ENCODE results near the gene PID1. TPM values are rescaled to one million over a fixed set of nuclear protein-coding genes. Genes with fewer than 3 reads are reported as not detected.

The PID1 gene
- total RNA-seq, 1 donor from 2014 or later = not detected

GRCh38 chr2:229256376-229256775 is 14.7 kb downstream of the PID1 start:
- ChIA-PET CTCF (no interaction called here), POLR2A (no interaction called here)
- intact Hi-C loops (cut with micrococcal nuclease) = no loop called here

GRCh38 chr2:229254206-229254605 is 16.9 kb downstream of the PID1 start:
- ATAC-seq (ENCODE audit: low read depth) (no peak), DNase-seq (no peak)
- Mint-ChIP-seq H3K4me1 (no peaks in the 10 kb centered on the region), H3K4me3 (no peak overlapping the region), H3K27ac (no peak overlapping the region), H3K9me3 (no peaks in the 10 kb centered on the region), H3K27me3 (no peaks in the 10 kb centered on the region), H3K36me3 (ENCODE audit: low read depth) (no peaks in the 10 kb centered on the region)
- ChIA-PET CTCF (no interaction called here), POLR2A (no interaction called here)
- no peak for TF ChIP-seq CTCF (IDR thresholded peaks at IDR 0.05)
- intact Hi-C loops (cut with micrococcal nuclease) = no loop called here

More at GRCh38 chr2:229256376-229256775, 14.7 kb downstream of the PID1 start:
- Mint-ChIP-seq H3K9me3 (peaks cover 6% of the 10 kb centered on the region), H3K4me1 (no peaks in the 10 kb centered on the region), H3K36me3 (ENCODE audit: low read depth) (no peaks in the 10 kb centered on the region), H3K4me3 (no peak overlapping the region), H3K27ac (no peak overlapping the region), H3K27me3 (no peaks in the 10 kb centered on the region)
- TF ChIP-seq CTCF (IDR thresholded peaks at IDR 0.05) = no peak
- no peak for DNase-seq
- no peak for ATAC-seq (ENCODE audit: low read depth)

GRCh38 chr2:229252996-229253395 is 18.1 kb downstream of the PID1 start:
- POLR2A ChIA-PET = no interaction called here
- no peak for TF ChIP-seq CTCF (IDR thresholded peaks at IDR 0.05)
- Mint-ChIP-seq H3K4me3 (no peak overlapping the region), H3K4me1 (no peaks in the 10 kb centered on the region), H3K36me3 (ENCODE audit: low read depth) (no peaks in the 10 kb centered on the region), H3K9me3 (no peaks in the 10 kb centered on the region), H3K27me3 (no peaks in the 10 kb centered on the region), H3K27ac (no peak overlapping the region)
- intact Hi-C loops (cut with micrococcal nuclease) = no loop called here
- CTCF ChIA-PET = no interaction called here
- DNase-seq (no peak), ATAC-seq (ENCODE audit: low read depth) (no peak)

- TF ChIP-seq CTCF (IDR thresholded peaks at IDR 0.05) = no peak
- POLR2A ChIA-PET = no interaction called here
- H3K4me1 Mint-ChIP-seq = no peaks in the 10 kb centered on the region
- no peaks in the 10 kb centered on the region for H3K36me3 Mint-ChIP-seq (ENCODE audit: low read depth)
- no peak for DNase-seq
- intact Hi-C loops (cut with micrococcal nuclease) = no loop called here
- ATAC-seq (ENCODE audit: low read depth) = no peak
- CTCF ChIA-PET = no interaction called here
- no peak overlapping the region for H3K4me3 Mint-ChIP-seq
- H3K9me3 Mint-ChIP-seq = no peaks in the 10 kb centered on the region
- no peak overlapping the region for H3K27ac Mint-ChIP-seq
- H3K27me3 Mint-ChIP-seq = no peaks in the 10 kb centered on the region
Measured at GRCh38 chr2:229252280-229252679, 18.8 kb downstream of the PID1 start.

GRCh38 chr2:229249536-229249935 is 21.6 kb downstream of the PID1 start:
- CTCF ChIA-PET = no interaction called here

More at GRCh38 chr2:229249536-229249935, 21.6 kb downstream of the PID1 start:
- no peaks in the 10 kb centered on the region for H3K36me3 Mint-ChIP-seq (ENCODE audit: low read depth)
- intact Hi-C loops (cut with micrococcal nuclease) = no loop called here
- no peak overlapping the region for H3K4me3 Mint-ChIP-seq
- no peak overlapping the region for H3K27ac Mint-ChIP-seq
- H3K4me1 Mint-ChIP-seq = no peaks in the 10 kb centered on the region
- POLR2A ChIA-PET = no interaction called here
- no peaks in the 10 kb centered on the region for H3K9me3 Mint-ChIP-seq
- no peak for ATAC-seq (ENCODE audit: low read depth)
- no peak for DNase-seq
- TF ChIP-seq CTCF (IDR thresholded peaks at IDR 0.05) = no peak
- H3K27me3 Mint-ChIP-seq = no peaks in the 10 kb centered on the region

Measured in activated B cell treated with CpG ODN at 0.5 μM for 24 hours (primary cell).